RWPE1 (cell line): ENCODE data around the gene NACAD.

ENCODE experiments used
- CTCF ChIA-PET: fragments of 350-600 bp; sonication (Branson Sonifier 250); formaldehyde crosslinking; extraction: SDS; loops from one replicate; lab custom pipeline; 2021; lab: Yijun Ruan, JAX
- POLR2A ChIA-PET: fragments of 400-600 bp; formaldehyde crosslinking; extraction: SDS; loops from one replicate; lab custom pipeline; 2020; ENCODE audit warnings: antibody characterized with exemption; ENCODE audit not compliant: low non-redundant PET; lab: Yijun Ruan, JAX
- DNase-seq: peaks from one replicate; pipeline ENCODE4 v3.0.0; 2012; ENCODE audit warnings: low spot score
- H3K27ac ChIP-seq: fragments of 450-650 bp; 2 replicates; pipeline ENCODE4 v1.5.1; 2017
- TF ChIP-seq, protein P1 (sequence below): fragments of 450-650 bp; conservative IDR thresholded peaks from 2 replicates; pipeline ENCODE4 v1.5.1; 2017; ENCODE audit warnings: low read depth, mild to moderate bottlenecking

Gene NACAD

DNA sequence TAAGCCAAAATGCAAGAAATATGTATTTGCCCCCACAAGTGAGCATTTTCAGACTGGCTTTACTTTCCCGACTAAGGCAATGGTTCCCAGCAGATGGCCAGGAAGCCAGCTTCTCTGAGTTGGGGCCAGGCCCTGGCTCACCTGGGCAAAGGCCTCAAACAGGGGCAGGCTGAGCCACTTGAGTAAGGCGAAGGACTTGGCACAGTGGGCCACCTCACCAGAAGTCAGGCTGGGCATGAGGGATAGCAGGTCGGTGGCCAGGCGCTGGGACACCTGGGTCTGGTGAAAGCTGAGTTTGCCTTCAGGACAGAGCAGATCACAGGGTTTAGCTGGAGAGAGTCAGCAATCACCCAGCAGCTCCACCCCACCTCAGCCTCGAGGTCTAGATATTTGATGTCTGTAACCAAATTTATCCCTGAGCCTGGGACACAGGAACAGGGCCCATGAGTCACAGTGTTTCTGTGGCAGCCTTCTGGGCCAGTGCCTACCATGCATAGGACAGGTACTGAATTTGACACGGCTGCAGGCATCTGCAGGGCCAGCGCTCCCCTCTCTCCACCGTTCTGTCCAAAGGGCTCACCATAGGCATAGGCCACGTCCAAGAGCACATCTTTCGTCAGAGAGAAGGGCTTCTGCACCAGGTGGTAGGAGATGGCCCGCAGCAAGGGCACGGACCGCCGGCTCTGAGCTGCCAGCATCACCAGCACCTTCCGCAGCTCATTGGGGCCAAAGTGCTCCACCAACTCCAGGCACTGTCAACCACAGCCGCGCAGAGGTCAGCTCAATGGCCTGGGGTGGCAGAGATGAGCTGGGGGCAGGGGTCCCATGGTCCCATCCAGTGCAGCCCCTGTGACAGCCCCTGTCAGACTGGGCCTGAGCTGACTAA lies 15.4 kb upstream of the NACAD start:
- no peak overlapping the region; the same call in 1 of the 2 replicates for H3K27ac ChIP-seq
- TF ChIP-seq, protein P1, sequence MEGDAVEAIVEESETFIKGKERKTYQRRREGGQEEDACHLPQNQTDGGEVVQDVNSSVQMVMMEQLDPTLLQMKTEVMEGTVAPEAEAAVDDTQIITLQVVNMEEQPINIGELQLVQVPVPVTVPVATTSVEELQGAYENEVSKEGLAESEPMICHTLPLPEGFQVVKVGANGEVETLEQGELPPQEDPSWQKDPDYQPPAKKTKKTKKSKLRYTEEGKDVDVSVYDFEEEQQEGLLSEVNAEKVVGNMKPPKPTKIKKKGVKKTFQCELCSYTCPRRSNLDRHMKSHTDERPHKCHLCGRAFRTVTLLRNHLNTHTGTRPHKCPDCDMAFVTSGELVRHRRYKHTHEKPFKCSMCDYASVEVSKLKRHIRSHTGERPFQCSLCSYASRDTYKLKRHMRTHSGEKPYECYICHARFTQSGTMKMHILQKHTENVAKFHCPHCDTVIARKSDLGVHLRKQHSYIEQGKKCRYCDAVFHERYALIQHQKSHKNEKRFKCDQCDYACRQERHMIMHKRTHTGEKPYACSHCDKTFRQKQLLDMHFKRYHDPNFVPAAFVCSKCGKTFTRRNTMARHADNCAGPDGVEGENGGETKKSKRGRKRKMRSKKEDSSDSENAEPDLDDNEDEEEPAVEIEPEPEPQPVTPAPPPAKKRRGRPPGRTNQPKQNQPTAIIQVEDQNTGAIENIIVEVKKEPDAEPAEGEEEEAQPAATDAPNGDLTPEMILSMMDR: no peak
- ChIA-PET CTCF (interaction anchor here (0.5 kb wide), 1 partner anchor 332 kb away, joined by 3 read pairs; no protein-coding TSS in a partner anchor), POLR2A (no interaction called here)
- no peak for DNase-seq

DNA sequence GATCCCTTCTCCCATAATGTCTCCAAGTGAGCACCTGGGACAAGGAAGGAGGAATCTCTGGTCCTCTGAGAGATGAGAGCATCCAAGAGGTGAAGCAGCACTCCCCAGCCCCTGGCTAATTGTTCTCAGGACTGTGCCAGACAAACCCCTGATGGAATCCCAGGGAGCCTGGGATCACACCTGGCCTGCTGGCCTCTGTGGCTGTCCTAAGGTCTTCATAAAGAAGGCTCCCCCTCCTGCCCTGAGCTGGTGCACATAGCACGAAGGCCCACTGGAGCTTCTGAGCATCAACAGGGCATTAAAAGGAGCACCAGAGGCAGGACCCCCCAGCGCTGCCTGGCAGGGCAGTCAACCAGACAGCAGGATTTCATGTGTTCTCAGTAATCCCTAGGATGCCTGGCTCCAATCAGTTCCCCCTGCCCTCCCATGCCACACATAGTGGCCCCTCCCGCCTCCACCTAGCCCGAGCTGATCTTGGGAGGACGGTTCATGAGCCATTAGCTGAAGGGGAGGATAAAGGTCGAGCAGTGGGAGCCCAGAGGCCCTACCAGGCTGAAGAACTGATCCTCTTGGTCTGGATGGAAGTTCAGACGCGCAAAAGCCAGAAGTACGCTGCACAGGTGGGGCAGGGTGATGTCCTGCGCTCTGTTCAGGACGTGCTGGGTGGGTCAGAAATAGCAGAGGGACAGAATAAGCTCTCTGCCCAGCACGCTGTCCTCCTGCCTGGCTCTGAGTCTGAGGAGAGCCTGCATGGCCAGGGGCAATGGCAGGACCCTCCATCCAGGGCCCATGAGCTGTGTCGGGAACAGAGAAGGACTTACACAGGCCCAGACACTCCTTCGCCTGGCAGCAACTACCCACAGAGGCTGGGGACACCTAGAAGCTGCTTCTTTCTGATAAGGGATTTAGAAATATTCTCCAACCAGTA lies 14.3 kb upstream of the NACAD start:
- H3K27ac ChIP-seq: peak overlapping the region; percentile 57; the same call in 1 of the 2 replicates
- TF ChIP-seq, protein P1: no peak
- ChIA-PET POLR2A (interaction anchor here (0.5 kb wide), 1 partner anchor 9 kb away, joined by 3 read pairs; no protein-coding TSS in a partner anchor), CTCF (no interaction called here)
- DNase-seq: no peak

DNA sequence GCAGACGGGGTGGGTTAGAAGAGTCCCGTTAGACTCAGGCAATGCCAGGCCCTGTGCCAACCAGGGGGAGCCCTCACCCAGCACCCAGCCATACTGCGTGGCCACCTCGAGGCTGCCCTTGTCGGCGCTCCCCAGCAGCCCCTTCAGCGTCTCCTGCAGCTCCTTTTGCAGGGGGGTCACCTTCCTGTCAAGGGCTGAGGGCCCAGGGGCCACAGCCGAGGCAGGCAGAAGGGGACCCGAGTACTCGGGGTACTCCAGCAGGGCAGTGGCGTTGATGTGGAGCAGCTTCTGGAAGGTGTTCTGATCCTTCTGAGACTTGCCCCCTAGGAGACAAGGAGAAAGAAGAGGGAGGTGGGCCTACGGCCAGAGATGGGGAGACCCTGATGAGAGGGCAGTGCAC lies 13.0 kb upstream of the NACAD start:
- TF ChIP-seq, protein P1: no peak
- ChIA-PET CTCF (no interaction called here), POLR2A (no interaction called here)
- DNase-seq: no peak
- H3K27ac ChIP-seq: peak overlapping the region; percentile 57; the same call in 1 of the 2 replicates

DNA sequence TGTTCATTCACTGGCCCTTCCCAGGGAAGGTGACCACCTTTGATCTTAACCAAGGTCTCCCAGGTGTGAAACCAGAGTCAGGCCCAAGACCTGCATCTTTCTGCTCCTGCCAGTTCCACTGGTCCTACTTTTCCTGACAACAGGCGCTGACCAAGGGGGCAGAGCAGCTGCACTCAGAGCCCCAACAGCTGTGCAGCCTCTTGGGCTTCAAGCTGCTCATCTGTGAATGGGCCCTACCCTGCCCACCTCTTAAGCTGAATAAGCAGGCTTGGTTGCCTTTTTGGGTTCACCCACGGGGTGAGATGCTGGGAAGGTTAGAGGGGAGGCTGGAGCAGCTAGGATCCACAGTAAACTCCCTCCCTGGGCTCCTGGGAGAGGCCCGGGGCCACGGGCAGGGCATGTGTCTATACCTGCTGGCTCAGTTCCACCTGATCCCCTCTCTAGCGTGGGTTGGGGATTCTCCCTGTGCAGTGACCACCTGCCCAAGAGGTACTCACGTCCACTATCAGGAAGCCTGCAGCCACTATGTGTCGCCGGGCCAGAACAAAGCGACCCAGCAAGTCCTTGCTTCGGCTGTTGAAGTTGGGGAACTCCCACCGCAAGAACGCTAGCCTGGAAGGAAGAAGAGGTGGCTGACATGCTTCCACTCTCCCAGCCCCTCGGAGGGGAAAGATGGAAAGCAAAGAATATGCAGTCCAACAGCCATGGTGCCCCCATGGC lies 12.2 kb upstream of the NACAD start:
- POLR2A ChIA-PET: no interaction called here
- H3K27ac ChIP-seq: peak overlapping the region; percentile 57
- no peak for DNase-seq
- TF ChIP-seq, protein P1: no peak
- CTCF ChIA-PET: interaction anchor here (0.8 kb wide), 1 partner anchor 128 kb away, joined by 3 read pairs; no protein-coding TSS in a partner anchor

DNA sequence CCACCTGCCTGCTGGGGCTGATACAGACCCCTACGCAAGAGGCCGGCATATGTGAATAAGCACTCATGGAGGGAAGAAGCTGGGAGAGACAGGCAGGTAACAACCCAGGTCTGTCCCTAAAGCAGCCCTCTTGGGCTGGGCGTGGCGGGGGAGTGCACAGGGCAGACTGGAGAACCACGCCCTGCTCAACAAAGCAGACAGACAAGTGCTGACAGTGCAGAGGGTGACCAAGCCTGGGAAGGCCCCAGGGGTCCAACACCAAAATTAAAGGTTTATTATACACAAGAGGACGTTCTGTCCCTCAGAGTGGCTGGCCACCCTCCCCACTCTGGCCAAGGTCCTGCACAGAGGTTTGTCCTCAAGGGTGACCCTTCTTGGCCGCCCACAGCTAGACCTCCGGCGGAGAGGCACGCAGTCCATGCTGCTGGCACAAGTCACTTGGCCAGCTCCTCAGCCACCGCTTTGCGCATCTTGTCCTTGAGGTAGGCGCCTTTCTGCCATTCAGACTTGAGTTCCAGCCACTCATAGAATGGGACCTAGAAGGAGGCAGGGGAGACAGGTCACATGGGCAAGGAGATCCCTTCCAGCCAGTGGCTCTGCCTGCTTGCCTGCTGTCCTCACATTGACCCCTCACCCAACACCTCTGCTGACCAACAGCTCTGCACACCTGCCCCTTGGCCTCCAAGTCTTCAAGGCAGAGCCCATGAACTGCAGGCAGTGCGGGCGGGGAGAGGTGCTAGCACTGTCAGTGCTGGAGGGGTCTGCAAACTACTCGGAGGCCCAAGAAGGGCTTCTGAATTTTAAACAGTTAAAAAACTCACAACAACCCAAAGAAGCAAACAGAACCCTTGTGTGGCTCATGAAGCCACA lies 11.4 kb upstream of the NACAD start:
- CTCF ChIA-PET: interaction anchor here (0.8 kb wide), 1 partner anchor 127 kb away, joined by 3 read pairs; no protein-coding TSS in a partner anchor
- DNase-seq: no peak
- H3K27ac ChIP-seq: peak overlapping the region; percentile 57
- POLR2A ChIA-PET: interaction anchor here (0.5 kb wide), 1 partner anchor 317 kb away, joined by 3 read pairs; no protein-coding TSS in a partner anchor
- TF ChIP-seq, protein P1: no peak
